GM18870 (cell line): ENCODE results near the gene ATF5.

ENCODE experiments used
- ATAC-seq: cut with Tn5 transposase; IDR thresholded peaks from one replicate; pipeline ENCODE4 v1.9.1; 2021; ENCODE audit warnings: moderate library complexity; ENCODE audit not compliant: unreplicated experiment

ATF5 gene

GRCh38 chr19:49894879-49895565, 34.0 kb upstream of the ATF5 start:
- no peak for ATAC-seq

DNA sequence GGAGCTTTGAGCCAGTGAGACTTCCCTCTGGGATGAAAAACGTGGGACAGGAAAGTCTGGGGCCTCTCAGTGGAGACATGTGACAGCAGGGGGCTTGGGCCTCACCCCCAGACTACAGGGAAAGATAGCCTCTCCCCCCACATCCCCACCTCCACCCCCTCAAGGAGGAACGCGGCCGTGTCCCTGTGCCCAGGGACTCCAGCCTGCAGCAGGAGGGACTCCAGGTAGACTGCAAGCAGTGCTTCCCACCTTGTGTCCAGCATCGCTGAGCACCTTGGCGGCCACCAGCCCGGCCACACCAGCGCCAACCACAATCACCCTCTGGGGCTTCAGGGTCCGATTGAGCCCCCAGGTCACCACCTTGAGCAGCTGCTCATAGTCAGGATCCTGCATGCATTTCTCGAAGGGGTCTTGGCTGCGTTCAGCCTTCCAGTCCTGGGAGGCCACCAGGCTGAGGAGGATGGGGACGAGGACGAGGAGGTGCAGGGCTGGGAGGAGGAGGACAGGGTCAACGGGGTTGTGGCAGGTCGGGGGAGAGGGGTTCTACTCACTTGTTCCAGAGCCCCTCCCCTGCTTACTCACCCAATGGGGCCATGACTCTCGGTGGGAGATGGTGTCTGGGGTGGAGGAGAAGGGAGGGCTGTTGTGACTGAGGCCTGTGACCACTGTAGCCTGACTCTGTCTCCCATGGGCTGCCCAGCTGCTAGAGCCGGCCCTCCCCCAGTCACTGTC, 33.3 kb upstream of the ATF5 start:
- ATAC-seq = no peak

DNA sequence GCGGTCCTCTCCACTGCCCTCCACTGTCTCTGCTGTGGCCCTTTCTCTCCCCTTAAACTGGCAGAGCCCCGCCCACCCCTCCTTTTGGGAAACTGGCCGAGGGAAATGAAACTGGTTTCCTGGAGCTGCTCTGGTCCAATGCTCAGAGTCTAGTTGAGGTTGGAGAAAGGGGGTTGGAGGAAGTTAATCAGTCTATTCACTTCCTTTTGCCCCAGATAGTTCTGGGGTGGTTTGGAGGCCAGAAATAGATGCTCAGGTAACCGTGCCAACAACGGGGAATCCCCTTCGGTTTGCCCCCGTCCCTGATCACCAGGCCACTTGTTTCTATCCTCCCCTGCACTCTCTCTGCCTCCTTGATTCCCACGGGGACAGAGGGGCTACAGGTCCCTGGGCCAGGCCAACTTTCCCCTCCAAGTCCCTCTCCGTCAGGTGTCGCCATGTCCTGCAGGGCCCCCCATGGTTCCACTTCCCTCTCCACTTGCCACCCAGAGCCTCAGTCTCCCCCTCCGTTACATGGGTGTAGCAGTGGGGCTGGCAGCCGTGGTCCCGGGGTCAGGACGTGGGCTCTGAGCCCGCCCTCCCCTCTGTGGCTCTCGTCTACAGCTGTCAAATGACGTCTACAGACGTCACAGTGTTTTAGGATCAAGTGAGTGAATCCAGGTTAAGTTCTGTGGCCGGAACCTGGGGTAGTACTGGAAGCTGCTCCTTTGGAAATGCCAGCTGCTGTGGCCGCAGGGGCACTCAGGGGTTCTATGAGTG, 32.0 kb upstream of the ATF5 start, which contains the start of gene IL4I1:
Gene IL4I1, minus strand, starts transcription at position 25 of the 759 bp plus-strand sequence. CDS start 727 bp downstream, outside the sequence.
- ATAC-seq = peak; percentile 50

DNA sequence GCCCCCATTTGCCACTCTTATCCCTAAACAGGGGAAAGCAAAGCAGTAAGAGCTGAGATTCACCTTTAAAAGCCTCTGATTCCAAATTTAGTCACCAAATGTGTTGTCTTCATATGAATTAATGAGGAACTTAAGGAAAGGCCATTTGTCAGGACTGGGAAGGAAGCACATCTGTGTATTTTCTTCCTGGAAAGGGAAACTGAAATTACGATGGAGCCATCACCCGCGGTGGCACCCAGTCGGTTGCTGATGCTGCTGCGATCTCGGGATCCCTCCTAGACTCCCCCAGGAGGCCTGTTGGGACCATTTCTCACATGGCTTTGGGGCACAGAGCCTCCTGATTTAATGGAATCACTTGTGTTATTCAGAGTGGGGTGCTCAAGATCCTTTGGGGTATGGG, 24.9 kb upstream of the ATF5 start:
- no peak for ATAC-seq

GRCh38 chr19:49906879-49907564, 22.0 kb upstream of the ATF5 start:
- ATAC-seq = no peak

- no peak for ATAC-seq
These were observed 21.1 kb upstream of the ATF5 start for GRCh38 chr19:49907745-49908446.

DNA sequence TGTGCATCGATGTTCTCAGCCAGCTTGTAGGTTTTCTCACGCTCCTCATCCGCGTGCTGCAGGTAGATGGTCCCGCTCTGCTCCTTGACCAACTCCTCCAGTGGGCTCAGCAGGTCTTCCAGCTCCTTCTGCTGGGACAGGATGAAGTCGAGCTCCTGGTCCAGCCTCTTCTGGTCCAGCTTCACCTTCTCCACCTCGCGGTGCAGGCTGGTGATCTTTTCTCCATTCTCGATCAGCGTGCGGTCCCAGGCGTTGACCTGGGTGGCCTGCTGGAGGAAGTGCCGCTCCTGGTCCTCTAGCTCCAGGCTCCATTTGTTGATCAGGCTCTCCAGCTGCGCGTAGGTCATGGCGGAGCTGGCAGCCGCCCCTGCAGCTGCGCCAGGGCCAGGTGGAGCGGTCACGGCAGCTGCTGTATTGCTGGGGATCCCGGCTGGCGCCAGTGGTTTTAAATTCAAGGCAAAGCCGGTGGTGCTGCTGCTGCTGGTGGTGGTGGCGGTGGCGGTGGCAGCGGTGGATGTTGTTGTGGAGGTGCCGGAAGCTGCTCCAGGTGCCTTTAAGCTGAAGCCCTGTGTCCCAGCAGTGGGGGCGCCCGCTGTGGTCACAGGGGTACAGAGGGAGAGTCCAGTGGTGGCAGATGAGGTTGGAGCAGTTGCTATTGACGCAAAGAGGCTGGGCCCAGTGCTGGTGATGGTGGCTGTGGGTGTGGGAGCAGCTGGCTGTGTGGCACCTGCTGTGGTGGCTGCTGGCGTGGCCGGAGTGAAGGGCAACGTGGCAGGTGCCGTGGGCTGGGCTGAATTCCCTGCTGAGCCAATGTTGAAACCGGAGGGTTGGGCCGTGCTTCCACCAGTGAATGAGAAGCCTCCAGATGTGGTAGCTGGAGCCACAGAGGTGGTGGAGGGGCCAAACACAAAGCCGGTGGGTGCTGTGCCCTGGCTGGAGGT, 20.3 kb upstream of the ATF5 start:
- ATAC-seq = no peak

DNA sequence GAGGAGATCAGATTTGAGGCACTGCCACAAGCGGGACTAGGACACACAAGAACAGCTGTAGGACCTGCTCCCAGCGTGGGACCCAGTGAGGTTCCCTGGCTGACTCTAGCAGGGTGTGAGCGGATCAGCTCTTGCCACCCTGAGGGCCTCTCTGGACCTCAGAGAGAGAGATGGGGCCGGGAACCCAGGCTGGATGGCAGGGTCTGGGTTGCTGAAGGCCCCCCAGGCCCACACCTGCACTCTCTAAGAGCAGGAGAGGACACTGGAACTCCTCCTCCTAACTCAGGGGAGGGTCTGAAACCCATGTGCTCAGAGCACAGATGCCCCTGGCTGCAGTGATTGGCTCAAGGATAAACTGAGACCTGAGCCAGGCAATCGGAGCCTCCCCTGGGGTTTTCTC, 18.8 kb upstream of the ATF5 start:
- no peak for ATAC-seq

DNA sequence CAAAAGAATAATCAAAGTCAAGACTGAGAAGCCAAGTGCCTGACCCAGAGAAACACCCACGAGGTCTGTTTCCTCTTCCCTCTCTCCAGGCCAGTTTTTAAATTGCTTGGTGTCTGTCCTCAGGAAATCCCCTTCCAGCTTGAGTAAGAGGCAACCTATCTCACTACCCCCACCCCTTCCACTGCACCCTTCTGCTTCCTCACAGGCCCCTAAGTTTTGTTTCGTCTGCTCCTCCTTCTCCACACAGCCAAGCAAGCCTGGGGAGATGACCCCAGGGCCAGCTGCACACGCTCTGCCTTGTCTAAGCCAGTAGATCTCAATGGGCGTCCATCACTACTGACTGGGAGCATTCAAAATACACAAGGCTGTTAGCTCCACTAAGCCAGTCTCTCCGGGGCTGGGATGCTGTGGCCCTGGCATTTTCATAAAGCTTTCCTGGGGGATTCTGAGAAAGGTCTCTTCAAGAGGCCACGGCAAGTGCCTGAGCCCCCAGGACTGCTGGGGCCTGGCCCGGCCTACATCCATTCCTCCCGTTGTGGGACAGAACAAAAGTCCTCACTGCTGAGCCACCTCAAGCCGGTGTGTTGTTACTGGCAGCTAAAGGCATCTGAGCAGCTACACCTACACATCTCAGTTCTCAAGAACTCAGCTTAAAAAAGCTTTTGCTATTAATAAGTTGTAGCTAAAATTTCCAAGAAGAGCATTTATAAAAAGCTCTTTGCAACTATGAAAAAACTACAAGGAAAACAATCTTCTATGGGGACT, 17.4 kb upstream of the ATF5 start:
- no peak for ATAC-seq

DNA sequence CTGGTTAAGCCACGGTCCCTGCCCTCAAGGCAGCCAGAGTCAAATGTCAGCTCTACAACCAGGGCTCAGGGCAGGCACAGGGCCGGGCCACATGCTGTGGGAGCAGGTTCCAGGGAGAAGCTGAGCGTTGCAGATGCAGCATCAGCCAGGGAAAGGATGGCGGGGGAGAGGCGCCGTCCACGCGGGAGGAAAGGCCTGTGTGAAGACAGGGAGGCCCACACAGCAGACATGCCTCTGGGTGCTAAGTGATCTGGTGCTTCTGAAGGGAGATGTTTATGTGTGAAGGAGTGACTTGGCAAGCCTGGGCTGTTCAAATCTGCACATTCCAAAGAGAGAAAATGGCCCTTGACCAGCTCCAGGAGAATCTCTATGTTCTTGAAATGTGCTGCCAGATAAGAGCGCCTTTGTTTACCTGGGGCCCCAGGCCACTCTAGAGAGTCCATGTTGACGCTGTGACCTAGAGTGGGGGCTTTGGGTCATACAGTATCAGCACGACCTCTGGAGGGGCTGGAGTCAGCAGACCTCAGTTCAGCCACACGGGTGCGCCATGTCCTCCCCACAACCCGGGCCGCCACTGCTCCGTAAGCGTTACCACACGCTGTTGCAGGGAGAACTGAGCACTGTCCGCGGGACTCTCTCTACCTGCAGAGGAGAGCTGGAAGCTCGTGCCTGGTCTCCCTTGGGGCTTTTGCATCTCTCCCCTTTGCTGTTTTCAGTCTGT, 15.9 kb upstream of the ATF5 start:
- ATAC-seq = no peak

DNA sequence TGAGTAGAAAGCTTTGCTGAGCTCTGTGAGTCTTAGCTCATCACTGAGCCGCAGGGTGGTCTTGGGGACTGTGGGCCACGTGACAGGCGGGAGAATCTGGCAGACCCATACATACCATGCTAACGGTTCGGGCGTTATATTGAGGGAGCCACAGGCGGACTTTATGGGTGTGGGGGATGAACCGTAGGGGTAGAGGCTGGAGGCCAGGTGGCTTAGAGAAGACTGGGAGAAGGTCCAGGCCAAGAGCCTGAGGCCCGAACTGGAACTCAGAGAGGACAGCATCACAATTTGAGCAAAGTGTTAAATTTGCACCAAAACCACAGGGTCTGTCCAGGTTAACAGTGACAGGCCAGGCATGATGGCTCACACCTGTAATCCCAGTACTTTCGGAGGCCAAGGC, 15.3 kb upstream of the ATF5 start:
- ATAC-seq = no peak

DNA sequence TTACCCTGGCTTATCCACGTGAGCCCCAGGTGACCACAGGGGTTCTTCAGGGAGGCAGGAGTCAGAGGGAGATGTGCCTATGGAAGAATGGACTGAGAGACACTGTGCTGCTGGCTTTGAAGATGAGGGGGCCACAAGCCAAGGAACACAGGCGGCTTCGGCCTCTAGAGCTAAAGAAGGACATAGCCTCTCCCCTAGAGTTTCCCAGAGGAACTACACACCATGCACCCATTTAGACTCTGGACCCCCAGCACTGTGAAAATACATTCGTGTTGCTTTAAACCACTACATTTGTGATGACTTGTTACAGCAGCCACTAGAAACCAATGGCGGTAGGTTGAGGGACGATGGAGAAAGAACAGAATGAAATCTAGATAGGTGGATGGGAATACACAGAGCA, 13.7 kb upstream of the ATF5 start:
- no peak for ATAC-seq

- ATAC-seq = no peak
These were observed 11.9 kb upstream of the ATF5 start for GRCh38 chr19:49916839-49917733.

GRCh38 chr19:49918089-49918488, 10.9 kb upstream of the ATF5 start:
- no peak for ATAC-seq

GRCh38 chr19:49920624-49921363, 8.2 kb upstream of the ATF5 start:
- ATAC-seq = no peak
